PC-3 (cell line): Measurements from ENCODE around the gene FOXK2.

Source experiments
- CTCF ChIP-seq: fragments of 300-600 bp; sonication (generic); conservative IDR thresholded peaks from 2 replicates; pipeline ENCODE4 v1.5.1; 2017; ENCODE audit warnings: antibody characterized with exemption, low read depth, mild to moderate bottlenecking, low read length
- EZH2 ChIP-seq: fragments of 300-600 bp; sonication (generic); IDR thresholded peaks from one replicate; pipeline ENCODE4 v1.6.1; 2017; ENCODE audit warnings: antibody characterized with exemption, mild to moderate bottlenecking, low read length; ENCODE audit not compliant: unreplicated experiment
- EZH2phosphoT487 ChIP-seq: fragments of 300-600 bp; sonication (generic); IDR thresholded peaks from 2 replicates; pipeline ENCODE4 v1.6.1; 2018; ENCODE audit warnings: mild to moderate bottlenecking, antibody characterized with exemption, low read length, borderline replicate concordance

- TF ChIP-seq EZH2phosphoT487: no peak
- no peak for TF ChIP-seq EZH2
- no peak for TF ChIP-seq CTCF
Observed at GRCh38 chr17:82636626-82637598, 117.4 kb downstream of the FOXK2 start.
